ENCODE data around the gene OR7A10.
"Not testable (repeated sequence)": the region's sequence is repeated elsewhere in the genome, so short reads cannot be mapped to it uniquely, and the experiment has no call there.

The OR7A10 gene

DNA sequence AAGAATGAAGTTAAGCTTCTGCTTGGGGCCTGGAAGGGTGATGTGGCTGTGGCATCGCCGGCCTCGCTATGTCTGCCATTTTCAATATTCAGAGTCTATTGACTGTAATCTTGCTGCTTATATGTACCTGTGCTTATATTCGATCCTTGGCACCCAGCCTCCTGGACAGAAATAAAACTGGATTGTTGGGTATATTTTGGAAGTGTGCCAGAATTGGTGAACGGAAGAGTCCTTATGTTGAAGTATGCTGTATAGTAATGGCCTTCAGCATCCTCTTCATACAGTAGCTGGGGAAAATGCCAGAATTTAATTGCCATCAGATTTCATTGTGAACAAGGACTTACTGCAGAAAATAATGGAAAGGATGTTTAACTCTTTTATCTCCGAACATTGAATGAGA is 56.5 kb downstream of the OR7A10 start:
- DNase-seq = not testable (repeated sequence)
